ENCODE results near the gene ARHGEF4. TPM values are rescaled to one million over a fixed set of nuclear protein-coding genes. Genes with fewer than 3 reads are reported as not detected.

ARHGEF4 gene
- total and polyA plus RNA-seq, 2 experiments from 2014 or later: 4.6 to 16.6 TPM

DNA sequence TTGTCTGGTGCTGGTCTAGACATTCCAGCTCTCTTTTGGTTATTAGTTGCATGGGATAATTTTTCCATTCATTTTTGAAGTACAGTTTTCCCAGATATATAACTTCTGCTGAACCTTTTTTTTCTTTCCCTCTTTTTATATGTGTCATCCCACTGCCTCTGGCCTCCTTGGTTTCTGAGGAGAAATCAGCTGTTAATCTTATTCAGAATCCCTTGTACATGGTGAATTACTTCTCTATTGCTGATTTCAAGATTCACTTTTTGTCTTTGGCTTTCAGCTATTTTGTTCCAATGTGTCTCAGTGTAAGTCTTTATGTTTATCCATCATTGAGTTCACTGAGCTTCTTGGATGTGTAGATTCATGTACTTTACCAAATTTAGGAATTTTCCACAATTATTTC, 99.7 kb downstream of the ARHGEF4 start (continued):
- TF ChIP-seq REST (IDR thresholded peaks at IDR 0.05; ENCODE audit: unreplicated experiment) (no peak), STAT1 (IDR thresholded peaks at IDR 0.05; ENCODE audit: unreplicated experiment) (no peak), POLR2AphosphoS5 (IDR thresholded peaks at IDR 0.05; ENCODE audit: low read depth) (no peak)

- peaks cover 2% of the 10 kb centered on the region for H3K27me3 Mint-ChIP-seq (ENCODE audit: insufficient read depth, low read depth, poor library complexity)
- H2AFZ ChIP-seq: no peak overlapping the region
- no peaks in the 10 kb centered on the region for H3K79me2 ChIP-seq (replicated peaks; ENCODE audit: insufficient read depth)
- no peaks in the 10 kb centered on the region for H3K9me2 ChIP-seq (ENCODE audit: insufficient read depth)
- peaks cover 24% of the 10 kb centered on the region for H3K9me3 Mint-ChIP-seq
- no peak overlapping the region for H3K27ac Mint-ChIP-seq
- H3K4me1 Mint-ChIP-seq: 0 out of 3 replicates have a peak, but pooled peaks cover 4% of the 10 kb centered on the region
- H3K4me3 ChIP-seq: no peak overlapping the region
- H3K4me3 Mint-ChIP-seq: no peak overlapping the region
- no peaks in the 10 kb centered on the region for H4K20me1 ChIP-seq (replicated peaks; ENCODE audit: insufficient read depth)
- H3K36me3 Mint-ChIP-seq (ENCODE audit: low read depth): peaks cover 30% of the 10 kb centered on the region; the same call in 2 of the 3 replicates
- ATAC-seq (no peak), DNase-seq (ENCODE audit: low spot score) (no peak)
- H3K27me3 ChIP-seq (ENCODE audit: insufficient read depth): no peaks in the 10 kb centered on the region
- no peak overlapping the region for H3K27ac ChIP-seq (ENCODE audit: low read depth)
- no peaks in the 10 kb centered on the region for H3F3A ChIP-seq (replicated peaks; ENCODE audit: low read depth)
- no peak overlapping the region for H3K4me2 ChIP-seq
- no peaks in the 10 kb centered on the region for H3K4me1 ChIP-seq (ENCODE audit: insufficient read depth)
- no peaks in the 10 kb centered on the region for H3K36me3 ChIP-seq (ENCODE audit: insufficient read depth)
- TF ChIP-seq STAT1 (IDR thresholded peaks at IDR 0.05; ENCODE audit: unreplicated experiment) (no peak), ZNF462 (CRISPR knock-in tag; IDR thresholded peaks at IDR 0.05) (no peak), JUNB (IDR thresholded peaks at IDR 0.05; ENCODE audit: unreplicated experiment) (no peak), CREB1 (CRISPR knock-in tag; IDR thresholded peaks at IDR 0.05; ENCODE audit: low read depth) (no peak), CTCF (conservative IDR thresholded peaks at IDR 0.05; ENCODE audit: low read depth in 2 of 2) (no peak), EZH2 (IDR thresholded peaks at IDR 0.05; ENCODE audit: low read depth, unreplicated experiment) (no peak), REST (IDR thresholded peaks at IDR 0.05; ENCODE audit: unreplicated experiment) (no peak), EZH2phosphoT487 (IDR thresholded peaks at IDR 0.05; ENCODE audit: unreplicated experiment) (no peak)
These were observed 111.3 kb downstream of the ARHGEF4 start for GRCh38 chr2:130947967-130948366.

Data from GM23338 (cell line).